ENCODE measurements around the gene KYAT1.
A peak's percentile ranks its signal among the peaks of the same experiment; 100 is the strongest.
"Not testable (repeated sequence)": the region's sequence is repeated elsewhere in the genome, so short reads cannot be mapped to it uniquely, and the experiment has no call there.

Gene KYAT1

GRCh38 chr9:128843171-128843570 lies 38.6 kb downstream of the KYAT1 start:
- DNase-seq (ENCODE audit: low read depth in 2 of 3, low spot score in 2 of 3): not testable (repeated sequence)

GRCh38 chr9:128841694-128842492 lies 39.9 kb downstream of the KYAT1 start:
- no peak for DNase-seq (ENCODE audit: low read depth in 2 of 3, low spot score in 2 of 3)

DNA sequence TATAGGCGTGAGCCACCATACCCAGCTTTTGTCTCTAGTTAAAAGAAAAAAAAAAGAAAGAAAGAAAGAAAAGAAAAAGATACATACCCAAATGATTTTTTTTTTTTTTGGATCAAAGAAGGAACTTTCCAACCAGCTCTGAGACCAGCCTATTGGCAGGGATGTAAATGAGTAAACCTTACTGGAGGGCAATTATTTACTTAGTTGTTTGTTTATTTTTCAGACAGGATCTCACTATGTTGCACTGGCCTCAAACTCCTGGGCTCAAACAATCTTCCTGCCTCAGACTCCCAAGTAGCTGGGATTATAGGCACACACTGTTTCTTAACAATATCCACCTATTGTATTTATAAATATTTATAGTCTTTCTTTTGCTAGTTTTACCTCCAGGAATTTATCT lies 41.2 kb downstream of the KYAT1 start:
- DNase-seq (ENCODE audit: low read depth in 2 of 3, low spot score in 2 of 3): no peak

GRCh38 chr9:128838338-128838737 lies 43.4 kb downstream of the KYAT1 start:
- no peak for DNase-seq (ENCODE audit: low read depth in 2 of 3, low spot score in 2 of 3)

GRCh38 chr9:128836509-128837145 lies 45.1 kb downstream of the KYAT1 start:
- DNase-seq (ENCODE audit: low read depth in 2 of 3, low spot score in 2 of 3): no peak

DNA sequence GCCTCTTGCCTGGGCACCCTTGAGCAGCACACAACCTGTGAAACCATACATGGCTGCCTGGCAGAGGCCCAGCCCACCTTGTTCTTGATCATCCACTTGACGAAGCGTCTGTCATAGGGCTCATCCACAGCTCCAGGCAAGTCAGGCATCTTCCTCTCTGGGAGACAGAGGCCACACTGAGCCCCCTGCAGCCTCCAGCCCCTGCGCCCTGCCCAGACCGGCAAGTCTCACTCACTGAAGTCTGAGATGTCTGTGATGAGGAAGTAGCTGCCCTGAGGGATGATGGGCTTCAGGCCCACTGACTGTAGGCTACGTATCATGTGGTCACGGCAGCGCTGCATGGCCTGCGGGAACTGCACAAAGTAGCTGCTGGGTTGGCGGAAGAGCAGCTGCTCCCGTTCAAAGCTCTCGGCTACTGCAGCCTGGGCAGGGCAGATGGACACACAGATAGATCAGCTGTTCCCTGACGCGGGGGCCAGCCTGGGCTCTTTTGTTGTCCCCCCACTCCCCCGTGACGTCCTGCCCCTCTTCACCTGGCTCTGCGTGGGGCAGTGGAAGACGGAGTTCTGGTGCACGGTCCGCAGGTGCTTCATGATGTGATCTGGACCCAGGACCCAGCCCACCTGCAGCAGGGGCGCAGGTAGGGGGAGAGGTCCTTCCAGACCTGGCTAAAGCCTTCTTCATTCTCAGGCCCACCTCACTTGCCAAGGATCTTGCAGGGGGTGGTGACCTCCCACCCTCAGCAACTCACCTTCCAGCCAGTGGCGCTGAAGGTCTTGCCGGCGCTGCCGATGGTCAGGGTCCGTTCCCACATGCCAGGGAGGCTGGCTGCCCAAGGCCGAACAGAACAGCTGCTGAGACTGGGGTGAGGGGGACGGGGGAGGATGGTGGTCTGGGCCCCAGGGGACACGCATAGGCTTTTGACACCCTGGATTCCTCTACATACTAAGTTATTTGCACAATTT lies 46.2 kb downstream of the KYAT1 start:
- no peak for DNase-seq (ENCODE audit: low read depth in 2 of 3, low spot score in 2 of 3)

DNA sequence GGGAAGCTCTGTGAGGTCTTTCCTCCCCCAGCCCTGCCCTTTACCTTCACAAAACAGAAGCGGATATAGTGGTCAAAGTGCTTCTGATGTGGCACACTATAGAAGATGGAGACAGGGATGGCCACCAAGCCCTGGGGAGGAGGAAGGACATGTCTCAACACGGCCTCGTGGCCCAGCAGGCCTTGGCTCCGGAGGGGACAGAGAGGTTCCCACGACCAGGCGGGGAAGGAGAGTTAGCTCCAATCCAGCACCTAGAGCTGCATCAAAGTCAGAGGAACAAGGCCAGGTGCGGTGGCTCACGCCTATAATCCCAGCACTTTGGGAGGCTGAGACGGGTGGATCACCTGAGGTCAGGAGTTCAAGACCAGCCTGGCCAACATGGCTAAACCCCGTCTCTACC lies 48.1 kb downstream of the KYAT1 start:
- no peak for DNase-seq (ENCODE audit: low read depth in 2 of 3, low spot score in 2 of 3)

- DNase-seq (ENCODE audit: low read depth in 2 of 3, low spot score in 2 of 3): peak; percentile 85 to 90 (median 87)
Measured at GRCh38 chr9:128829477-128830251, 52.1 kb downstream of the KYAT1 start, which contains the start of gene SPOUT1. SPOUT1 (minus strand) TSS chr9:128829794; CDS start chr9:128829780, 14 bp downstream.

- DNase-seq (ENCODE audit: low read depth in 2 of 3, low spot score in 2 of 3): no peak
Measured at GRCh38 chr9:128828719-128829452, 52.9 kb downstream of the KYAT1 start.

DNA sequence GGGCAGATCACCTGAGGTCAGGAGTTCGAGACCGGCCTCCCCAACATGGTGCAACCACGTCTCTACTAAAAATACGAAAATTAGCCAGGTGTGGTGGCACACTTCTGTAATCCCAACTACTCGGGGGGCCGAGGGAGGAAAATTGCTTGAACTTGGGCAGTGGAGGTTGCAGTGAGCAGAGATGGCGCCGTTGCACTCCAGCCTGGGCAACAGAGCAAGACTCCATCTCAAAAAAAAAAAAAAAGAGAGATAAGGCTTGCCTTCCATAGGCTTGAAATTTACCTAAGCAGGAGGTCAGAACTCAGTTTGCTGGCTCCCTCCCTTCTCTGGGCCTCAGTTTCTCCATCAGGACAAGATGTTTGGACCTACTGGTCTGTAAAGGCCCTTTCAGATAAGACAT lies 53.5 kb downstream of the KYAT1 start:
- DNase-seq (ENCODE audit: low read depth in 2 of 3, low spot score in 2 of 3): no peak

GRCh38 chr9:128825923-128826700 lies 55.6 kb downstream of the KYAT1 start:
- no peak for DNase-seq (ENCODE audit: low read depth in 2 of 3, low spot score in 2 of 3)

- no peak for DNase-seq (ENCODE audit: low read depth in 2 of 3, low spot score in 2 of 3)
Measured at GRCh38 chr9:128824911-128825310, 56.8 kb downstream of the KYAT1 start.

- DNase-seq (ENCODE audit: low read depth in 2 of 3, low spot score in 2 of 3): no peak
Measured at GRCh38 chr9:128823903-128824406, 57.8 kb downstream of the KYAT1 start.

GRCh38 chr9:128823362-128823902 lies 58.3 kb downstream of the KYAT1 start:
- no peak for DNase-seq (ENCODE audit: low read depth in 2 of 3, low spot score in 2 of 3)

DNA sequence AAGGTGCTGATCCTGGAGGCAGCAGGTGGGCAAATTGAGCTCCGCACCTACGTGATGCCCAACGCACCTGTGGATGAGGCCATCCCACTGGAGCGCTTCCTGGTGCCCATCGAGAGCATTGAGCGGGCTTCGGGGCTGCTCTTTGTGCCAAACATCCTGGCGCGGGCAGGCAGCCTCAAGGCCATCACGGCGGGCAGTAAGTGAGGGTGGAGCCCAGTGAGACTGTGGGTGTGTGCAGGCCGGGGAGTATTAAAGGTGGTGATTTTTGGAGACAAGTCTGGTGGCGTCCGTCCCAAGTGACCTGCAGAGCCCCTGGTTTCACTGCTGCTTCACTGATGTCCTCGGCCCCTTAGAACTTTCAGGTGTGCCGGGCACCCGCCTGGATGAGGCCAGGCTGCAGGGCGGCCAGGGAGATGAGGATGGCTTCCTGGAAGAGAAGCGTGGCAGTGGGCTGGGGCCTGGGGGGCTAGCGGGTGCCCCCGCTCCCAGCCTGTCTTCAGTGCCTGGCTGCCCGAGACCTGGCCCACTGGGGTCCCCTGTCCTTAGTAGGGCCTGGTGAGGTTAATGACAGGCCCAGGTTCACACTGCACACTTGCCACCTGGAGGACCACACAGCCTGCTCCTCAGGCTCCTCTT lies 59.2 kb downstream of the KYAT1 start:
- no peak for DNase-seq (ENCODE audit: low read depth in 2 of 3, low spot score in 2 of 3)

GRCh38 chr9:128821584-128822406 lies 60.0 kb downstream of the KYAT1 start:
- no peak for DNase-seq (ENCODE audit: low read depth in 2 of 3, low spot score in 2 of 3)

All from activated CD8-positive, alpha-beta memory T cell treated with anti-CD3 and anti-CD28 coated beads for 48 hours (primary cell).